HG02943 (cell line): ENCODE results near the gene TSSK1B.
"Not testable (repeated sequence)": the region's sequence is repeated elsewhere in the genome, so short reads cannot be mapped to it uniquely, and the experiment has no call there.

ENCODE experiments used
- ATAC-seq: cut with Tn5 transposase; IDR thresholded peaks from one replicate; pipeline ENCODE4 v1.9.1; 2021; ENCODE audit warnings: mild to moderate bottlenecking, low read depth, moderate library complexity; ENCODE audit not compliant: unreplicated experiment

Gene TSSK1B

GRCh38 chr5:113404269-113404668 lies 30.5 kb downstream of the TSSK1B start:
- no peak for ATAC-seq

- not testable (repeated sequence) for ATAC-seq
Measured at GRCh38 chr5:113397986-113398385, 36.8 kb downstream of the TSSK1B start.

GRCh38 chr5:113397046-113397445 lies 37.7 kb downstream of the TSSK1B start:
- ATAC-seq = no peak

GRCh38 chr5:113394658-113395057 lies 40.1 kb downstream of the TSSK1B start:
- no peak for ATAC-seq

GRCh38 chr5:113390224-113390623 lies 44.6 kb downstream of the TSSK1B start:
- ATAC-seq = no peak

- ATAC-seq = no peak
Measured at GRCh38 chr5:113389116-113389515, 45.7 kb downstream of the TSSK1B start.

- no peak for ATAC-seq
Measured at GRCh38 chr5:113387844-113388243, 46.9 kb downstream of the TSSK1B start.

GRCh38 chr5:113384782-113385285 lies 50.0 kb downstream of the TSSK1B start:
- ATAC-seq = no peak

GRCh38 chr5:113382731-113383130 lies 52.1 kb downstream of the TSSK1B start:
- no peak for ATAC-seq
